Cardiac fibroblast (primary cell): ENCODE results near the gene ALDH6A1.
A peak's percentile ranks its signal among the peaks of the same experiment; 100 is the strongest.
"Not testable (repeated sequence)": the region's sequence is repeated elsewhere in the genome, so short reads cannot be mapped to it uniquely, and the experiment has no call there.

Experiments used
- DNase-seq, 2 donors: peaks; one replicate each; pipeline versions ENCODE4 v3.0.0 to v3.0.0-alpha.2; 2010; ENCODE audit warnings: low read depth in 2 of 2
- H3K4me3 ChIP-seq, 2 donors: replicated peaks in 1 of 2; 1 replicate in 1 of 2; 2 replicates in 1 of 2; pipeline ENCODE4 v1.5.1; 2011; ENCODE audit warnings: low read depth in 2 of 2, low read length in 2 of 2, mild to moderate bottlenecking in 2 of 2, moderate library complexity in 1 of 2
- TF ChIP-seq, protein P1 (sequence below): IDR thresholded peaks from one replicate; pipeline ENCODE4 v1.5.1; 2011; ENCODE audit warnings: low read depth, mild to moderate bottlenecking, low read length, inconsistent platforms

Gene ALDH6A1

DNA sequence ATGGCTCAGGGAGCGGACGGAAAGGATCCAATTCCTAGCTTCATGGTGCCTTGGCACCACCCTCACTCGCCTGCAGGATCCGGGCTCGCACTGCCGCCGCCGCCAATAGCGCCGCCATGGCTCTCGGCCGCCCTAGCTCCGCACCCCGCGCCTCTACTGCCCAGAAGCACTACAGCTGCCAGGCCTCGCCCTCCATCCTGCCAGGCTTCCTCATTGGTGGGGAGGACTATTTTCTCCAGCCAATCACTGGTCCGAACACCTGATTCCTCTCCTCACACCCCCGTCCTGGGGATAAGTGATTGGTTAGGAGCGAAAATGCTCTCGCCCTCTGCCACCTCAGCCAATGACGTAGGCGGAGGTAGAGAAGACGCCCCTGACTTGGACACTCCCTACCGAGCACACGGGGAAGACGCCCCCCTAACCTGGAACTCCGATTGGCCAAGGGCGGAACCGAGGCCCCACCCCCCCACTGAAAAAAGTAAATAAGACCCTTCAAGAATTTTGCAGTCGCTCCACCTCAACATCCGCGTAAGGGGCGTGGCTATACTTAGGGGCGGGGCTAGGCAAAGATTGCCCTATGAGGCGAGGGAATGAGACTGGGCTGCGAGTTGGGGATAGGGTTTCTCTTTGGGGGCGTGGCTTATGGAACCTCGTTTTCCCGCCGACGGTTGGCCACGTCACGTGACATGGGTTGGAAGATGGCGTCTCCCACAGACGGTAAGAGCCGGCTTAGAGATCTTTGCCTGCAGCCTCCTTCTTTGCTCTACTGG, at the start of gene ALDH6A1, which contains the start of gene LIN52:
ALDH6A1 (minus strand) TSS at position 177 of the 770 bp plus-strand sequence; CDS start at position 118, 59 bp downstream.
LIN52 (plus strand) TSS at position 680 of the 770 bp plus-strand sequence; CDS start at position 699, 19 bp downstream.
- DNase-seq, result peak; percentile 100
- H3K4me3 ChIP-seq, result peak within 1 kb of the TSS; percentile 87 to 92
- TF ChIP-seq, protein P1, sequence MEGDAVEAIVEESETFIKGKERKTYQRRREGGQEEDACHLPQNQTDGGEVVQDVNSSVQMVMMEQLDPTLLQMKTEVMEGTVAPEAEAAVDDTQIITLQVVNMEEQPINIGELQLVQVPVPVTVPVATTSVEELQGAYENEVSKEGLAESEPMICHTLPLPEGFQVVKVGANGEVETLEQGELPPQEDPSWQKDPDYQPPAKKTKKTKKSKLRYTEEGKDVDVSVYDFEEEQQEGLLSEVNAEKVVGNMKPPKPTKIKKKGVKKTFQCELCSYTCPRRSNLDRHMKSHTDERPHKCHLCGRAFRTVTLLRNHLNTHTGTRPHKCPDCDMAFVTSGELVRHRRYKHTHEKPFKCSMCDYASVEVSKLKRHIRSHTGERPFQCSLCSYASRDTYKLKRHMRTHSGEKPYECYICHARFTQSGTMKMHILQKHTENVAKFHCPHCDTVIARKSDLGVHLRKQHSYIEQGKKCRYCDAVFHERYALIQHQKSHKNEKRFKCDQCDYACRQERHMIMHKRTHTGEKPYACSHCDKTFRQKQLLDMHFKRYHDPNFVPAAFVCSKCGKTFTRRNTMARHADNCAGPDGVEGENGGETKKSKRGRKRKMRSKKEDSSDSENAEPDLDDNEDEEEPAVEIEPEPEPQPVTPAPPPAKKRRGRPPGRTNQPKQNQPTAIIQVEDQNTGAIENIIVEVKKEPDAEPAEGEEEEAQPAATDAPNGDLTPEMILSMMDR, result no peak

DNA sequence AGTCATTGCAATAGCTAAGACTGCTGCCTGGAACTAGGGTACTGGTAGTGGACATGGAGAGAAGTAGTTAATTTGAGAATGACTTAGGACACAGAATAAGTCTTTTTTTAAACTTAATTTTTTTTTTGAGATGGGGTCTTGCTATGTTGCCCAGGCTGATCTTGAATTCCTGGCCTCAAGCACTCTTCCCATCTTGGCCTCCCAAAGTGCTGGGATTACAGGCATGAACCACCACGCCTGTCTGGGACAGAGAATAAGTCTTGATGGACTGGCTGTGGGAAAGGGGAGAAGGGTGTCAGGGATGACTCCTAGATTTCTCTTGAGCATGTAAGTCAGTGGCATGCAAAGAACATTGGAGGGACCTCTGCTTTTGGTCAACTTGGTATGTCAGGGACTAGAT, 43.4 kb upstream of the ALDH6A1 start:
- no peak for DNase-seq
- no peak overlapping the region for H3K4me3 ChIP-seq
- TF ChIP-seq, protein P1, result no peak

DNA sequence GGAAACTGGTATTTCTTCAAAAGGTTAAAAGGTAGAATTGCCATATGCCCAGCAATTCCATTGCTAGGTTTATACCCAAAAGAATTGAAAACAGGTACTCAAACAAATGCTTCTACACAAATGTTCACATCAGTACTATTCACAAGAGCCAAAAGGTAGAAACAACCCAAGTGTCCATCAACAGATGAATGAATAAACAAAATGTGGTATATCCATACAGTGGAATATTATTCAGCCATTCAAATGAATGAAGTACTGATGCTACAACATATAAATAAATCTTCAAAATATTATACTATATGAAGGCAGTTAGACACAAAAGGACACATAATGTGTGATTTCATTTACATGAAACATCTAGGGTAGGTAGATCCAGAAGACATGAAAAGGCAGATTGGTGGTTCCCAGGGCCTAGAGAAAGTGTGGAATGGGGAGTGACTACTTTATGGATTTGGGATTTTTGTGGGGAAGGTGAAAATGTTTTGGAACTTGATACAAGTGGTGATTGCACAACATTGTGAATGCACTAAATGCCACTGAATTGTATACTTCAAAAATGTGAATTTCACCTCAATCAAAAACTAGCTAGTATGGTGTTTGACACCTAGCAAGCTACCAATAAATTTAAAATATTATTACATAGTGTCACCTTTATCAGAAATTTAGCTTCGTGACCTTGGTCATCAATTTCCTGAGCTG, 42.2 kb upstream of the ALDH6A1 start:
- no peak for DNase-seq
- no peak overlapping the region for H3K4me3 ChIP-seq
- TF ChIP-seq, protein P1, result no peak

DNA sequence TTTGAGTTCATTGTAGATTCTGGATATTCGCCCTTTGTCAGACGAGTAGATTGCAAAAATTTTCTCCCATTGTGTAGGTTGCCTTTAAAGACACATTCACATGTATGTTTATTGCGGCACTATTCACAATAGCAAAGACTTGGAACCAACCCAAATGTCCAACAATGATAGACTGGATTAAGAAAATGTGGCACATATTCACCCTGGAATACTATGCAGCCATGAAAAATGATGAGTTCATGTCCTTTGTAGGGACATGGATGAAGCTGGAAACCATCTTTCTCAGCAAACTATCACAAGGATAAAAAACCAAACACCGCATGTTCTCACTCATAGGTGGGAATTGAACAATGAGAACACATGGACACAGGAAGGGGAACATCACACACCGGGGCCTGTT, 41.2 kb upstream of the ALDH6A1 start:
- not testable (repeated sequence) for H3K4me3 ChIP-seq, DNase-seq

DNA sequence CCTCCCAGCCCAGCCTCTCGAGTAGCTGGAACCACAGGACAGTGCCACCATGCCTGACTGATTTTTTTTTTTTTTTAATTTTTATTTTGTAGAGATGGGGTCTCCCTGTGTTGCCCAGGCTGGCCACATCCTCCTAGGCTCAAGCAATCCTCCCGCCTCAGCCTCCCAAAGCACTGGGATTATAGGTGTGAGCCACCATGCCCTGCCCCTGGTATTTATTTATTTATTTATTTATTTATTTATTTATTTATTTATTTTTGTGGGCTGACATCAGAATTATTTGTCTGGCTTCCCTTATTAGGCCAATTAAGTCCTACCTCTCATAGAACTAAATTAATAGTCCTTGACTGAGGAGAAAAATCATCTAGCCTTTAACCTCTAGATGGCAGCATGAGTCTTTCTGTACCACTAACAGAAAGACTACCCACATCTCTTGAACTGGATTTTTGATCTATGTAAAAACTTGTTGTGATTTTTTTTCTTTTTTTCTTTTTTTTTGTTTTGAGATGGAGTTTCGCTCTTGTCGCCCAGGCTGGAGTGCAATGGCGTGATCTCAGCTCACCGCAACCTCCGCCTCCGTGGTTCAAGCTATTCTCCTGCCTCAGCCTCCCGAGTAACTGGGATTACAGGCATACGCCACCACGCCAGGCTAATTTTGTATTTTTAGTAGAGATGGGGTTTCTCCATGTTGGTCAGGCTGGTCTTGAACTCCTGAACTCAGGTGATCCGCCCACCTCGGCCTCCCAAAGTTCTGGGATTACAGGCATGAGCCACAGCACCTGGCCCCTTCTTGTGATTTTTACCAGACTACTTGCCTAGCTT, 27.4 kb upstream of the ALDH6A1 start:
- TF ChIP-seq, protein P1, result peak; percentile 49
- peak; percentile 73 to 81 for DNase-seq
- not testable (repeated sequence) for H3K4me3 ChIP-seq

DNA sequence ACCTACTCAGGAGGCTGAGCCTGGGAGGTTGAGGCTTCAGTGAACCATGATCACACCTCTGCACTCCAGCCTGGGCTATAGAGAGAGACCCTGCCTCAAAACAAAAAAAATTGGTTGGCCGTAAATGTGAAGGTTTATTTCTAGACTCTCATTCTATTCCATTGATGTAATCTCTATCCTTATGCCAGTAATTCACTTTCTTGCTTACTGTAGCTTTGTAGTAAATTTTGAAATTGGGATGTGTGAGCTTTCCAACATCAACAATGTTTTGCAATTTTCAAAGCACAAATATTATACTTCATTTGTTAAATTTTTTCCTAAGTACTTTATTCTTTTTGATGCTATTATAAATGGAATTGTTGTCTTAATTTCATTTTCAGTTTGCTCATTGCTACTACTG, 25.1 kb upstream of the ALDH6A1 start:
- H3K4me3 ChIP-seq, result no peak overlapping the region
- peak in 1 of 2 donors; percentile 12 for DNase-seq
- TF ChIP-seq, protein P1, result no peak
